ENCODE results near the gene CPOX.

The CPOX gene

DNA sequence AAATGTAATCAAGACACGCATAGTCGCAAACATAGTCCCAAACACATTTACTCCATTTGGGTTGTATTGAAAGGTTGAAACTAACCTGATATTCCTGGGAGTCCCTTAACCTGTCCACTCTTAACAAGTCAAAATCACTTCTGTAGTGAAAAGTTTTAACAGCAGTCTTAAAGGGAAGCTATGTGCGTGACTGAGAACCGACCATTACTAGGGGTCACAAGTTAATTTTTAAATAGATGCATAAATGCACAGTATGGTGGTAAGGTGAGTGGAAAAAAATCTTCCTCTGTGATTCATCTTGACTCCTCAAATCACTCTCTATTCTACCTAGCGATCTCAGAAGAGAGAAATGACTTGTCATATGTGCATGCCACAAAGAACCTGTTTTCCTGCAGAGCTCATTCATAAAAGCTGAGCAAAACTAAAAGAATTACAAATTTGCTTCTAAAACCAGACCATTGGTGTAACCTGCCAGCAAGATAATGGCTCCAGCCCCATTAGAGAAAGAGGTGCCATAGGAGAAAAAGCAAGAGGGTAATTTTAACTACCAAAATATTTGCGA lies 56.9 kb downstream of the CPOX start:
- DNase-seq (ENCODE audit: low spot score) = no peak

DNA sequence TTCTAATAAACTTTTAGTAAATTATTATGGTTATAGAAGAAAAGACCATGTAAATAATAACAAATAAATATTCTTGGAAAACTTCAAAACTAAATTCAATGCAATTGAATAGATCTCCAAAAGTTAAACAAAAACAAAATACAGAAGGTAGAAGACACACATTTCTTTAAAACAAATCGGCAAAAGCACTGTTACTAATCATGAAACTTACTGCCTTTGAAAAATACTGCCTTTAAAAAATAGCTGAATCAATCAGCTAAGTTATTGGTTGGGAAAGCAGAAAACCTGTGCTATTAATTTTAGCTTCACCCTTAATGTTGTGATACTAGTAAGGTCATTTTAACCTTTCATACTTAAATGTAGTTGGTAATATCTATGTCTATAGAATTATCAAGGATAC lies 58.7 kb downstream of the CPOX start:
- DNase-seq (ENCODE audit: low spot score) = no peak

DNA sequence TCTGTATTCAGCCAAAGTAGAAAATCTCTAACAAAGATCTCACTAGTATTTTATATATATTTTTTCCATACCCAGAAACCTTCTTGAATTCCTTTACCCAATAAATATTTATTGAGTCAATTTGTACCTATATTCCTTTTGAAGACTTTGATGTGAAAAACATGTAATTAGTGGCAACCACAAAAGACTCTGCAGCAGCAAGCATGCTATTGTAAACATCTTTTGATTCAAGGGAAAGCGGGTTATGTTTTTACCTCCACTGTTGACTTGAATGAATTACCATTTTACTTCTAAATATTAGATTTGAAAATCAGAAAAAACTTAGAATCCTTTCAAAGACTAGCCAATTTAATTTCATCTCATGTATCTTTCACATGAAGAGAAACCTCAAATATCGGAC lies 59.2 kb downstream of the CPOX start:
- no peak for DNase-seq (ENCODE audit: low spot score)

DNA sequence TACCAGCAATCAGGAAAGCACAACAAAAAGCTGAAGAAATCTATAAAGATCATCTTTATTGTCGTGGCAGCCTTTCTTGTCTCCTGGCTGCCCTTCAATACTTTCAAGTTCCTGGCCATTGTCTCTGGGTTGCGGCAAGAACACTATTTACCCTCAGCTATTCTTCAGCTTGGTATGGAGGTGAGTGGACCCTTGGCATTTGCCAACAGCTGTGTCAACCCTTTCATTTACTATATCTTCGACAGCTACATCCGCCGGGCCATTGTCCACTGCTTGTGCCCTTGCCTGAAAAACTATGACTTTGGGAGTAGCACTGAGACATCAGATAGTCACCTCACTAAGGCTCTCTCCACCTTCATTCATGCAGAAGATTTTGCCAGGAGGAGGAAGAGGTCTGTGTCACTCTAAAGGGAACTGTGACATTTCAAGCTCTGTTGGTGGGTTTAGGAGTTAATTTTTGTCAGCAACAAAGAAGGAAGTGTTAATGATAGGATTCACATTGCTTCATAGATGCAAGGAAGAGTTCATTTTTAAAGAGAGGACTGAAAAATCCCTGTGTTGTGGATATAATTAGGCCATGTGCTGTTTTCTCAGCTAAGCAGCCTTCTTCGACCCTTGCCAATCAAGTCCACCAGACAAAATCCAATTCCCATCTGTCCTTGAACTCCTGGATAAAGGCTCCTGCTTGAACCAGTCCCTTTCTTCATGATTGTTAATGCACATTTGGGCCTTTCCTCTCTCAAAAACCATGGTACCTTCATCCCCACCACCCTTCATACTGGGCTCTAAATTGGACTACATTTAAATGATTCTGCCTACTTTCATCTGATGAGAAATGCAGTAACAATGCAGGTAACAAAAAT lies 60.5 kb downstream of the CPOX start:
- no peak for DNase-seq (ENCODE audit: low spot score)

DNA sequence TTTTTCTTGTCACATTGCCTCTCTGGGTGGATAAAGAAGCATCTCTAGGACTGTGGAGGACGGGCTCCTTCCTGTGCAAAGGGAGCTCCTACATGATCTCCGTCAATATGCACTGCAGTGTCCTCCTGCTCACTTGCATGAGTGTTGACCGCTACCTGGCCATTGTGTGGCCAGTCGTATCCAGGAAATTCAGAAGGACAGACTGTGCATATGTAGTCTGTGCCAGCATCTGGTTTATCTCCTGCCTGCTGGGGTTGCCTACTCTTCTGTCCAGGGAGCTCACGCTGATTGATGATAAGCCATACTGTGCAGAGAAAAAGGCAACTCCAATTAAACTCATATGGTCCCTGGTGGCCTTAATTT lies 61.2 kb downstream of the CPOX start:
- no peak for DNase-seq (ENCODE audit: low spot score)

DNA sequence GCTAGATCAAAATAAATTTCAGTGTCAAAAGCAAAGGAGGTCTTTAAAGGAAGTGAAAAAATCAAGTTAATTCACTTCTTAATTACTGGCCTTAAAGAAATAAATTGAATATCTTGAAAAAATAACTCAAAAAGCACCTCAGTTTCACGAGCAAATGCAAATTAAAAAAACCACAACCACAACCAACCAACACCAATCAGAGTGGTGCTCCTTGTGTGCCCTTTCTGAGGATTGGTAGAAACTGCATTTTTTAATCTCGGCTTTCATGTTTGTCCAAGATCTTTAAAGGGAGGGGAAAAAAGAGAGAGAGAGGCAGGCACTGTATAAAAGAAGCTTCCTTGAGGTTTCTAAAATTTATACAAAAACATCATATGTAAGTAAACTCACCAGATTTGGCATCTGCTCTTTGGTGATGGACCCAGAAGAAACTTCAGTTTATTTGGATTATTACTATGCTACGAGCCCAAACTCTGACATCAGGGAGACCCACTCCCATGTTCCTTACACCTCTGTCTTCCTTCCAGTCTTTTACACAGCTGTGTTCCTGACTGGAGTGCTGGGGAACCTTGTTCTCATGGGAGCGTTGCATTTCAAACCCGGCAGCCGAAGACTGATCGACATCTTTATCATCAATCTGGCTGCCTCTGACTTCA lies 61.7 kb downstream of the CPOX start, which contains the start of gene GPR15:
Gene GPR15, plus strand, starts transcription at position 357 of the 653 bp plus-strand sequence. Its CDS starts 56 bp downstream, at position 413.
- DNase-seq (ENCODE audit: low spot score) = no peak

DNA sequence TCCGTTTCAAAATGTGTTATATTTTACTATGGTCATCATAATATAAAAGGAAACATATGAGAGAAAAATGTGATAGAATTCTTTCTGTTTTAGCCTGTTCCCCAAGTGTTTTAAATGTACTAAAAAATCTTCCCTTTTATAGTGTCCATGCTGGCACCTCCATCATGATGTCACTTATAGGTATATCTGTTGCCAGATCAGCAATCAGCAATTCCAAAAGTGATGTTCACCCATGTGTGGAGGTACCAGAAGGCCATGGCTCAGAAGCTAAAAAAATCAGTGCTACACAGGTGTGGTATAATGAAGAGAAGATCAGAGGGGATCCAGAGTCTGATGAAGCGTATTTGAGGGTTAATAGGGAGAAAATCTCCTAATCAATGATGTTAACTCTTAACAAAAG lies 62.7 kb downstream of the CPOX start:
- no peak for DNase-seq (ENCODE audit: low spot score)

DNA sequence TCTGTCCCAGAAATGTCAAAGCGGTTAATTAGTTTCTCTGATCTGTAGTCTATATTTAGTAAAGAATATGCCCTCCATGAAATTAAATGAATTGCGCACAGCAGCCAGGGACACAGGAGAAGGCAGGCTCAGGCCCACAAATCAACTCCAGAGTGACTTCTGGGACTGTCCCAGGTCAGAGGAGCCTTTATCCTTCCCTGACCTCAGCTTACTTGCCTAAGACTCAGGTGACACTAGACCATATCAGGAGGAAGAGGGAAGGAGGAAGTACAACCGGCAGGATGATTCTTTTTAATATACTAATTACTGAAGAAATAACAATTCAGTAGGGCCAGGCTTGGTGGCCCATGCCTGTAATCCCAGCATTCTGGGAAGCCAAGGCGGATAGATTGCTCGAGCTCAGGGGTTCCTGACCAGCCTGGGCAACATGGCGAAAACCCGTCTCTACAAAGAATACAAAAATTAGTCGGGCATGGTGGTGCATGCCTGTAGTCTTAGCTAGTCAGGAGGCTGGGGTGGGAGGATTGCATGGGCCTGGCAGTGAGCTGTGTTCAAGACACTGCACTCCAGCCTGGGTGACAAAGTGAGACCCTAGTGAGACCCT lies 63.5 kb downstream of the CPOX start:
- no peak for DNase-seq (ENCODE audit: low spot score)
